A549 (cell line): Measurements from ENCODE around the gene DNAAF3.

Source experiments
- BHLHE40 ChIP-seq: IDR thresholded peaks from 2 replicates; pipeline ENCODE4 v1.6.1; 2012; ENCODE audit warnings: low read depth, low read length, inconsistent platforms
- CBX2 ChIP-seq: fragments of 200-600 bp; sonication (generic); IDR thresholded peaks from 2 replicates; pipeline ENCODE4 v1.6.1; 2016; ENCODE audit warnings: low read depth, mild to moderate bottlenecking, borderline replicate concordance
- CEBPB ChIP-seq, 2 experiments: fragments of >200 bp in 1 of 2; sonication (Bioruptor Twin) in 1 of 2; formaldehyde crosslinking in 1 of 2; IDR thresholded peaks; 2 replicates each; pipeline ENCODE4 v1.6.1; 2012 to 2016
- EP300 ChIP-seq, 2 experiments: fragments of >200 bp; sonication (Bioruptor Twin); formaldehyde crosslinking; IDR thresholded peaks; 2 replicates in 1 of 2; 3 replicates in 1 of 2; pipeline ENCODE4 v1.6.1; 2016 to 2017
- POLR2A ChIP-seq: IDR thresholded peaks from 2 replicates; pipeline ENCODE4 v1.6.1; 2012; ENCODE audit warnings: mild to moderate bottlenecking, low read length
- RCOR1 ChIP-seq: fragments of 150-350 bp; IDR thresholded peaks from 2 replicates; pipeline ENCODE4 v1.6.1; 2014; ENCODE audit warnings: antibody characterized with exemption, low read length, low read depth
- TF ChIP-seq, protein P1 (sequence below): fragments of >200 bp; sonication (Bioruptor Twin); formaldehyde crosslinking; IDR thresholded peaks from 3 replicates; pipeline ENCODE4 v1.5.1; 2016
- TF ChIP-seq, protein P2 (sequence below): fragments of 450-650 bp; IDR thresholded peaks from 2 replicates; pipeline ENCODE4 v1.6.1; 2014; ENCODE audit warnings: antibody characterized with exemption

DNA sequence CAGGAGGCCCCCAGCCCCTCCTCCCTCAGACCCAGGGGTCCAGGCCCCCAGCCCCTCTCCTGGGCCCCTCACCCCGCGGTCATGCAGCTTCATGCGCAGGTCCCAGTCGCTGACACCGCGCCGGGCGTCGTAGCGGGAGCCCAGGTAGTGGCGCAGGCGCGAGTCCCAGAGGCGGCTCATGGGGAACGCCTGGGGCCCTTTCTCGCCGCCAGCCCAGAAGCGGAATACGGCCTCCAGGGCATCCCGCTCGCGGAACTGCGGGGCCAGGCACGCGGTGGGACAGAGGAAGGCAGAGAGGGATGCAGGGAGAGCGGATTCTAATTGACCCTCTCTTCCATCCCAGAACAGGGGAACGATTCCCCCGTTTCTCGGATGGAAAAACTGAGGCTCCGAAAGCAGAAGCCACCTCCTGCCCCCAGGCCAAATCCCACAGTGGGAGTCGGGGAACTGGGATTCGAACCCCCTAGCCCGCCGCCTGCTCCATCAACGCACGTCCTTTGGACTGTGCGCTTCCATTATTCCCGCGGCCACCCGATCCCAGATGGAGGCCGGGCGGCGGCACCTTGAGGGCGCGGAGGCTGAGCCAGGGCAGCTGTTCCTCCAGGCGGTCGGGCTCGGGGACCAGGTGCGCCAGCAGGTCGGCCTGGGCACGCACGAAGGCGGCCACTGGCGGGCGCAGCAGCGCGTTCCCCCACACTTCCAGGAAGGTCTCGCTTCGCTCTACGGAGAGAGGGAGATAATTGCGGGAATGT lies 4.7 kb downstream of the DNAAF3 start:
- TF ChIP-seq CBX2 (no peak), EP300 (IDR thresholded peaks at IDR 0.05) (no peak), BHLHE40 (no peak), CEBPB (IDR thresholded peaks at IDR 0.05) (no peak), RCOR1 (no peak), POLR2A (no peak)
- TF ChIP-seq, protein P1, sequence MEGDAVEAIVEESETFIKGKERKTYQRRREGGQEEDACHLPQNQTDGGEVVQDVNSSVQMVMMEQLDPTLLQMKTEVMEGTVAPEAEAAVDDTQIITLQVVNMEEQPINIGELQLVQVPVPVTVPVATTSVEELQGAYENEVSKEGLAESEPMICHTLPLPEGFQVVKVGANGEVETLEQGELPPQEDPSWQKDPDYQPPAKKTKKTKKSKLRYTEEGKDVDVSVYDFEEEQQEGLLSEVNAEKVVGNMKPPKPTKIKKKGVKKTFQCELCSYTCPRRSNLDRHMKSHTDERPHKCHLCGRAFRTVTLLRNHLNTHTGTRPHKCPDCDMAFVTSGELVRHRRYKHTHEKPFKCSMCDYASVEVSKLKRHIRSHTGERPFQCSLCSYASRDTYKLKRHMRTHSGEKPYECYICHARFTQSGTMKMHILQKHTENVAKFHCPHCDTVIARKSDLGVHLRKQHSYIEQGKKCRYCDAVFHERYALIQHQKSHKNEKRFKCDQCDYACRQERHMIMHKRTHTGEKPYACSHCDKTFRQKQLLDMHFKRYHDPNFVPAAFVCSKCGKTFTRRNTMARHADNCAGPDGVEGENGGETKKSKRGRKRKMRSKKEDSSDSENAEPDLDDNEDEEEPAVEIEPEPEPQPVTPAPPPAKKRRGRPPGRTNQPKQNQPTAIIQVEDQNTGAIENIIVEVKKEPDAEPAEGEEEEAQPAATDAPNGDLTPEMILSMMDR = no peak
- TF ChIP-seq, protein P2, sequence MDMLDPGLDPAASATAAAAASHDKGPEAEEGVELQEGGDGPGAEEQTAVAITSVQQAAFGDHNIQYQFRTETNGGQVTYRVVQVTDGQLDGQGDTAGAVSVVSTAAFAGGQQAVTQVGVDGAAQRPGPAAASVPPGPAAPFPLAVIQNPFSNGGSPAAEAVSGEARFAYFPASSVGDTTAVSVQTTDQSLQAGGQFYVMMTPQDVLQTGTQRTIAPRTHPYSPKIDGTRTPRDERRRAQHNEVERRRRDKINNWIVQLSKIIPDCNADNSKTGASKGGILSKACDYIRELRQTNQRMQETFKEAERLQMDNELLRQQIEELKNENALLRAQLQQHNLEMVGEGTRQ = no peak
